H1 (cell line): Measurements from ENCODE around the gene EML5. TPM values are rescaled to one million over a fixed set of nuclear protein-coding genes. Genes with fewer than 3 reads are reported as not detected.

Source experiments
- CTCF ChIA-PET: fragments of 300-600 bp; sonication (Branson Sonifier 250); formaldehyde crosslinking; loops from one replicate; lab custom pipeline; 2021; ENCODE audit not compliant: partially characterized antibody; lab: Charles Lee
- POLR2A ChIA-PET: fragments of 300-600 bp; sonication (Branson Sonifier 250); formaldehyde crosslinking; loops from one replicate; lab custom pipeline; 2021; ENCODE audit warnings: inconsistent platforms; ENCODE audit not compliant: partially characterized antibody; lab: Charles Lee
- DNase-seq, 2 experiments: peaks; one replicate each; pipeline versions ENCODE4 v3.0.0 to v3.0.0-alpha.2; 2010 to 2022; ENCODE audit warnings: low spot score in 2 of 2, low read depth in 1 of 2, mixed read lengths in 1 of 2
- FAIRE-seq: peaks from 2 replicates; lab custom pipeline; 2011; peaks lifted over from hg19 to GRCh38; lab: Jason Lieb, UNC
- H2AFZ ChIP-seq: 2 replicates; pipeline ENCODE4 v1.8.1; 2012; ENCODE audit warnings: low read length, inconsistent platforms
- H2AK5ac ChIP-seq: 2 replicates; pipeline ENCODE4 v1.6.1; 2013; ENCODE audit warnings: low read depth, low read length
- H2BK120ac ChIP-seq: replicated peaks from 2 replicates; pipeline ENCODE3; 2013; ENCODE audit warnings: low read depth, low read length, inconsistent platforms
- H2BK12ac ChIP-seq: 2 replicates; pipeline ENCODE4 v1.6.1; 2013; ENCODE audit warnings: low read depth, low read length
- H2BK15ac ChIP-seq: 2 replicates; pipeline ENCODE4 v1.6.1; 2013; ENCODE audit warnings: low read length
- H2BK20ac ChIP-seq: 2 replicates; pipeline ENCODE4 v1.6.1; 2013; ENCODE audit warnings: low read length
- H2BK5ac ChIP-seq: 2 replicates; pipeline ENCODE4 v1.6.1; 2013; ENCODE audit warnings: low read depth, low read length
- H3K14ac ChIP-seq: 2 replicates; pipeline ENCODE4 v1.6.1; 2013; ENCODE audit warnings: inconsistent platforms; ENCODE audit not compliant: insufficient read length
- H3K18ac ChIP-seq: 2 replicates; pipeline ENCODE4 v1.6.1; 2013; ENCODE audit warnings: low read length; ENCODE audit errors: extremely low read depth
- H3K23ac ChIP-seq: 2 replicates; pipeline ENCODE4 v1.6.1; 2013; ENCODE audit warnings: inconsistent platforms; ENCODE audit not compliant: insufficient read length
- H3K23me2 ChIP-seq: 2 replicates; pipeline ENCODE4 v1.6.1; 2013; ENCODE audit warnings: low read depth, low read length
- H3K27ac ChIP-seq: 2 replicates; pipeline ENCODE4 v1.6.1; 2011; ENCODE audit warnings: low read depth, low read length, inconsistent platforms
- H3K27me3 ChIP-seq, 4 experiments: replicated peaks in 1 of 4; 1 replicate in 1 of 4; 2 replicates in 3 of 4; pipeline versions ENCODE4 v1.6.1 to v1.8.1; 2011 to 2013; ENCODE audit warnings: low read length in 3 of 4, mild to moderate bottlenecking in 3 of 4, inconsistent platforms in 2 of 4, mixed read lengths in 2 of 4, moderate library complexity in 1 of 4; ENCODE audit not compliant: control insufficient read depth in 3 of 4, insufficient read depth in 3 of 4; ENCODE audit errors: extremely low read depth in 1 of 4
- H3K36me3 ChIP-seq, 4 experiments: 2 replicates each; pipeline versions ENCODE4 v1.6.1 to v1.8.1; 2011 to 2013; ENCODE audit warnings: mild to moderate bottlenecking in 4 of 4, low read length in 3 of 4, moderate library complexity in 2 of 4, control low read depth in 1 of 4, inconsistent platforms in 1 of 4; ENCODE audit not compliant: insufficient read depth in 4 of 4, control insufficient read depth in 2 of 4
- H3K4ac ChIP-seq: replicated peaks from 2 replicates; pipeline ENCODE3; 2013; ENCODE audit warnings: low read length, low read depth, mixed read lengths, inconsistent platforms; ENCODE audit not compliant: insufficient read length
- H3K4me1 ChIP-seq, 4 experiments: replicated peaks in 1 of 4; 1 replicate in 1 of 4; 2 replicates in 3 of 4; pipeline versions ENCODE4 v1.6.1 to v1.8.1; 2011 to 2013; ENCODE audit warnings: low read length in 3 of 4, inconsistent platforms in 2 of 4, mixed read lengths in 1 of 4; ENCODE audit not compliant: insufficient read depth in 4 of 4, control insufficient read depth in 3 of 4
- H3K4me2 ChIP-seq, 2 experiments: 2 replicates each; pipeline versions ENCODE4 v1.6.1 to v1.8.1; 2011 to 2013; ENCODE audit warnings: low read depth in 2 of 2, low read length in 2 of 2, control low read depth in 1 of 2, inconsistent platforms in 1 of 2, mild to moderate bottlenecking in 1 of 2; ENCODE audit not compliant: insufficient read depth in 1 of 2
- H3K4me3 ChIP-seq, 4 experiments: fragments of 200-600, 300-600 bp in 1 of 4; sonication (generic), shearing (Covaris generic), sonication (Bioruptor Twin) in 1 of 4; 2 replicates each; pipeline versions ENCODE4 v1.5.1 to v1.8.1; 2011 to 2016; ENCODE audit warnings: low read length in 4 of 4, low read depth in 3 of 4, control low read depth in 2 of 4, inconsistent platforms in 2 of 4, mild to moderate bottlenecking in 2 of 4, mixed read lengths in 1 of 4, moderate library complexity in 1 of 4; ENCODE audit not compliant: insufficient read depth in 2 of 4; ENCODE audit errors: extremely low read depth in 1 of 4
- H3K56ac ChIP-seq: replicated peaks from 2 replicates; pipeline ENCODE3; 2013; ENCODE audit warnings: low read depth, mild to moderate bottlenecking, mixed read lengths, low read length, inconsistent platforms; ENCODE audit not compliant: insufficient read length
- H3K79me1 ChIP-seq: 2 replicates; pipeline ENCODE4 v1.6.1; 2013; ENCODE audit warnings: low read depth, low read length, control low read depth
- H3K79me2 ChIP-seq, 2 experiments: 2 replicates each; pipeline versions ENCODE4 v1.6.1 to v1.8.1; 2012 to 2013; ENCODE audit warnings: low read length in 2 of 2, mild to moderate bottlenecking in 2 of 2, inconsistent platforms in 1 of 2; ENCODE audit not compliant: insufficient read depth in 2 of 2, control insufficient read depth in 1 of 2
- H3K9ac ChIP-seq, 4 experiments: replicated peaks in 1 of 4; 1 replicate in 1 of 4; 2 replicates in 3 of 4; pipeline versions ENCODE4 v1.6.1 to v1.8.1; 2011 to 2013; ENCODE audit warnings: low read depth in 3 of 4, low read length in 3 of 4, control low read depth in 2 of 4, mild to moderate bottlenecking in 2 of 4, moderate library complexity in 2 of 4, inconsistent platforms in 1 of 4; ENCODE audit errors: extremely low read depth in 1 of 4
- H3K9me3 ChIP-seq, 2 experiments: 2 replicates each; pipeline versions ENCODE4 v1.6.1 to v1.8.1; 2012 to 2013; ENCODE audit warnings: mild to moderate bottlenecking in 2 of 2, moderate library complexity in 2 of 2, control low read depth in 1 of 2, inconsistent platforms in 1 of 2, low read depth in 1 of 2, low read length in 1 of 2, mixed read lengths in 1 of 2; ENCODE audit not compliant: insufficient read depth in 2 of 2
- H4K20me1 ChIP-seq, 2 experiments: replicated peaks in 1 of 2; 2 replicates each; pipeline versions ENCODE3 to v1.8.1; 2011 to 2013; ENCODE audit warnings: inconsistent platforms in 2 of 2, low read length in 2 of 2, mild to moderate bottlenecking in 1 of 2; ENCODE audit not compliant: insufficient read depth in 2 of 2, control insufficient read depth in 1 of 2
- H4K5ac ChIP-seq: 2 replicates; pipeline ENCODE4 v1.6.1; 2013; ENCODE audit warnings: low read length, low read depth, mixed read lengths, inconsistent platforms; ENCODE audit not compliant: insufficient read length
- H4K8ac ChIP-seq: 2 replicates; pipeline ENCODE4 v1.8.0; 2013; ENCODE audit warnings: mild to moderate bottlenecking, moderate library complexity, low read length, inconsistent platforms; ENCODE audit not compliant: insufficient read depth; ENCODE audit errors: extremely low read depth
- H4K91ac ChIP-seq: replicated peaks from 2 replicates; pipeline ENCODE3; 2013; ENCODE audit warnings: low read length, mixed read lengths, inconsistent platforms; ENCODE audit not compliant: insufficient read length
- ASH2L ChIP-seq: fragments of 200-600, 300-600 bp; sonication (generic); IDR thresholded peaks from one replicate; pipeline ENCODE4 v1.7.1; 2017; ENCODE audit warnings: low read length
- BACH1 ChIP-seq: IDR thresholded peaks from 2 replicates; pipeline ENCODE4 v1.6.1; 2012; ENCODE audit warnings: low read length, improper control_type of control experiment
- CBX8 ChIP-seq: fragments of 300-800, 300-1000 bp; sonication (generic); IDR thresholded peaks from 2 replicates; pipeline ENCODE4 v1.7.1; 2016; ENCODE audit warnings: low read depth, low read length, borderline replicate concordance
- EGR1 ChIP-seq: IDR thresholded peaks from 2 replicates; pipeline ENCODE4 v1.6.1; 2011; ENCODE audit warnings: low read depth, low read length, borderline replicate concordance
- POLR2A ChIP-seq, 2 experiments: IDR thresholded peaks; 1 replicate in 1 of 2; 2 replicates in 1 of 2; pipeline ENCODE4 v1.6.1; 2011; ENCODE audit warnings: low read depth in 2 of 2, low read length in 2 of 2, mild to moderate bottlenecking in 2 of 2; ENCODE audit errors: control extremely low read depth in 1 of 2
- RBBP5 ChIP-seq: IDR thresholded peaks from 2 replicates; pipeline ENCODE4 v1.7.1; 2012; ENCODE audit warnings: low read depth, mild to moderate bottlenecking, inconsistent platforms, low read length, moderate library complexity, borderline replicate concordance
- RXRA ChIP-seq: IDR thresholded peaks from 2 replicates; pipeline ENCODE4 v1.6.1; 2011; ENCODE audit warnings: low read depth, mild to moderate bottlenecking, low read length, moderate library complexity; ENCODE audit not compliant: insufficient read depth
- SP4 ChIP-seq: IDR thresholded peaks from 2 replicates; pipeline ENCODE4 v1.6.1; 2012; ENCODE audit warnings: low read length, inconsistent platforms
- TAF7 ChIP-seq: optimal IDR thresholded peaks from 2 replicates; pipeline ENCODE3; 2011; ENCODE audit warnings: low read depth, mild to moderate bottlenecking, inconsistent platforms, low read length, moderate library complexity, borderline replicate concordance
- TCF12 ChIP-seq: IDR thresholded peaks from 2 replicates; pipeline ENCODE4 v1.6.1; 2011; ENCODE audit warnings: low read depth, mild to moderate bottlenecking, low read length
- WGBS, 2 experiments: shearing (Covaris generic) in 1 of 2; methylation state at CpG; one replicate each; pipeline versions ENCODE4 v1.1.6 to v1.1.7; 2013 to 2015; ENCODE audit warnings: low lambda C conversion rate in 2 of 2, mixed read lengths in 2 of 2, inconsistent platforms in 1 of 2, low coverage in 1 of 2, missing lambda C conversion rate in 1 of 2; ENCODE audit not compliant: insufficient replicate concordance in 2 of 2, insufficient coverage in 1 of 2, insufficient read length in 1 of 2; ENCODE audit errors: extremely low coverage in 1 of 2, missing lambda C conversion rate in 1 of 2; 5-methylcytosine and 5-hydroxymethylcytosine counted together
- polyA plus RNA-seq, 7 experiments: library from polyadenylated mRNA; depleted of rRNA in 3 of 7; stranded (reverse) in 5 of 7; unstranded in 2 of 7; fragments of >200 nt in 5 of 7; fragments of 200-250 nt in 2 of 7; gene quantifications; 1 replicate in 5 of 7; 2 replicates in 1 of 7; 4 replicates in 1 of 7; pipeline versions ENCODE4 v1.2.1 to v1.2.3, GENCODE V29; 2011 to 2013; ENCODE audit warnings: missing spikeins in 2 of 7, mixed read lengths in 2 of 7
- total RNA-seq: library from RNA; stranded (reverse); fragmentation: NEBNext Ultra II Directional; extraction: Animal tissue kit (Norgen Biotek cat#: 25700); gene quantifications from 2 replicates; pipeline ENCODE4 v1.2.1, GENCODE V29; 2021

The EML5 gene
- total and polyA plus RNA-seq, 2 of the 8 experiments (the other 6 are each of a cell fraction or from before 2014, with no cell fraction given) = 0.39 to 0.88 TPM

DNA sequence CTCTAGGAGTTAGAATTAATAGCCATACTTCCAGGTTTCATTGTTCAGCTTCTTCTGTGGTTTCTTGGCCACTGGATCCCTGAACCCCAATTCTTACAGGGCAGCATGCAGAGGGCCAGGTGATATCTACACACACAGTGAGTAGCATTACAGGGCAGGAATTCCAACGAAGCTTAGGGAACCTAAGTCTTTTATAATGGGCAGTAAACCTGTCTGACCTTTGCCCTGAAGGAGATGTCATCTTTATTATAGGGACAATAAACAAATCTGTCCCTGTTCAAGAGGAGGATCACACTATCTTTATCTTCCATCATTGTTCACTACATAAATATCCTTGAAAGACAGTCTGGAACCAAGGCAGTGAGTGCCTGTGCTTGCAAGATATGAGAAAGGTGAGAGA, 11.7 kb upstream of the EML5 start:
- Histone ChIP-seq H3K36me3 (no peaks in the 10 kb centered on the region), H2BK120ac (no peak overlapping the region), H3K9ac (no peak overlapping the region), H3K4ac (no peak overlapping the region), H3K79me1 (no peaks in the 10 kb centered on the region), H3K9me3 (peaks cover 7 to 10% of the 10 kb centered on the region in 2 experiments; a peak in 2 of 4 replicates), H2AK5ac (no peak overlapping the region), H3K23me2 (no peaks in the 10 kb centered on the region), H3K4me2 (no peak overlapping the region), H3K27me3 (no peaks in the 10 kb centered on the region), H4K91ac (no peak overlapping the region), H2AFZ (no peak overlapping the region), H4K5ac (no peak overlapping the region), H3K4me3 (no peak overlapping the region), H2BK12ac (no peak overlapping the region), H3K79me2 (no peaks in the 10 kb centered on the region), H3K14ac (no peak overlapping the region), H3K18ac (no peak overlapping the region), H4K8ac (no peak overlapping the region), H3K56ac (no peak overlapping the region), H3K23ac (no peak overlapping the region), H2BK20ac (no peak overlapping the region), H4K20me1 (no peaks in the 10 kb centered on the region), H2BK15ac (no peak overlapping the region), H2BK5ac (no peak overlapping the region), H3K27ac (no peak overlapping the region), H3K4me1 (no peaks in the 10 kb centered on the region)
- POLR2A ChIA-PET = no interaction called here
- WGBS, 2 experiments = 83% methylated on average over 1 of the region's 1 CpG; no CpG with 5 or more reads in 1 of the 2 experiments
- CTCF ChIA-PET = no interaction called here
- DNase-seq (no peak), FAIRE-seq (no peak)
- TF ChIP-seq BACH1 = no peak
- TF ChIP-seq RXRA = no peak
- no peak for TF ChIP-seq POLR2A (IDR thresholded peaks at IDR 0.05; ENCODE audit: control extremely low read depth in 1 of 2, low read depth in 2 of 2, low read length in 2 of 2)
- no peak for TF ChIP-seq EGR1
- no peak for TF ChIP-seq TCF12
- no peak for TF ChIP-seq TAF7
- no peak for TF ChIP-seq CBX8
- TF ChIP-seq ASH2L = no peak
- TF ChIP-seq SP4 = no peak
- no peak for TF ChIP-seq RBBP5
